T-cell (primary cell): ENCODE results near the gene AMFR. TPM values are rescaled to one million over a fixed set of nuclear protein-coding genes. Genes with fewer than 3 reads are reported as not detected.
"Not testable (repeated sequence)": the region's sequence is repeated elsewhere in the genome, so short reads cannot be mapped to it uniquely, and the experiment has no call there.

ENCODE experiments used
- ATAC-seq, 4 experiments: fragments of 200-7000 bp in 3 of 4; fragments of 150-1000 bp in 1 of 4; cut with Tn5 transposase; replicated peaks in 1 of 4; 1 replicate in 3 of 4; 2 replicates in 1 of 4; pipeline ENCODE4 v1.10.0; 2021; ENCODE audit warnings: moderate library complexity in 3 of 4, mild to moderate bottlenecking in 2 of 4, moderate number of reproducible peaks in 1 of 4
- CTCF ChIA-PET, 2 donors: fragments of 300-600 bp; sonication (Branson Sonifier 250); formaldehyde crosslinking; loops; one replicate each; lab custom pipeline; 2022; ENCODE audit warnings: antibody characterized with exemption in 2 of 2; lab: Charles Lee
- POLR2A ChIA-PET, 2 donors: fragments of 300-600 bp; sonication (Branson Sonifier 250); formaldehyde crosslinking; loops; one replicate each; lab custom pipeline; 2022; ENCODE audit warnings: antibody characterized with exemption in 2 of 2; lab: Charles Lee
- DNase-seq, 35 experiments: peaks; one replicate each; pipeline versions ENCODE4 v3.0.0 to v3.0.0-alpha.2; 2013 to 2023
- H3K27ac ChIP-seq: one replicate; pipeline ENCODE4 v1.5.1; 2013; ENCODE audit warnings: low read length
- H3K27me3 ChIP-seq, 2 experiments: replicated peaks in 1 of 2; 1 replicate in 1 of 2; 2 replicates in 1 of 2; pipeline versions ENCODE4 v1.6.1 to v1.7.0; 2013; ENCODE audit warnings: low read length in 1 of 2, mixed read lengths in 1 of 2; ENCODE audit not compliant: control insufficient read depth in 2 of 2, insufficient read depth in 2 of 2; ENCODE audit errors: extremely low read depth in 1 of 2
- H3K36me3 ChIP-seq, 2 donors: 1 replicate in 1 of 2; 2 replicates in 1 of 2; pipeline versions ENCODE4 v1.6.1 to v1.7.0; 2013; ENCODE audit warnings: low read length in 1 of 2; ENCODE audit not compliant: control insufficient read depth in 2 of 2, insufficient read depth in 1 of 2; ENCODE audit errors: extremely low read depth in 1 of 2
- H3K4me1 ChIP-seq, 2 experiments: 1 replicate in 1 of 2; 2 replicates in 1 of 2; pipeline versions ENCODE4 v1.6.1 to v1.7.0; 2013; ENCODE audit warnings: low read length in 2 of 2, mixed read lengths in 1 of 2; ENCODE audit not compliant: insufficient read depth in 2 of 2, control insufficient read depth in 1 of 2; ENCODE audit errors: extremely low read depth in 1 of 2
- H3K4me3 ChIP-seq, 2 donors: 1 replicate in 1 of 2; 2 replicates in 1 of 2; pipeline versions ENCODE4 v1.5.1 to v1.7.0; 2013; ENCODE audit warnings: mild to moderate bottlenecking in 2 of 2, low read length in 1 of 2, moderate library complexity in 1 of 2; ENCODE audit not compliant: control insufficient read depth in 1 of 2; ENCODE audit errors: extremely low read depth in 1 of 2
- H3K9me3 ChIP-seq: 2 replicates; pipeline ENCODE4 v1.7.0; 2013
- H3K27ac Mint-ChIP-seq, 2 donors: one replicate each; pipeline ENCODE4 v1.8.0; 2020 to 2021; ENCODE audit warnings: mild to moderate bottlenecking in 2 of 2, mixed read lengths in 2 of 2
- H3K27me3 Mint-ChIP-seq, 2 donors: one replicate each; pipeline ENCODE4 v1.8.0; 2021 to 2022; ENCODE audit warnings: mixed read lengths in 2 of 2
- H3K36me3 Mint-ChIP-seq: one replicate; pipeline ENCODE4 v1.8.0; 2021; ENCODE audit warnings: mixed read lengths
- H3K4me1 Mint-ChIP-seq, 3 donors: one replicate each; pipeline ENCODE4 v1.8.0; 2020 to 2022; ENCODE audit warnings: mixed read lengths in 3 of 3, mild to moderate bottlenecking in 1 of 3
- H3K4me3 Mint-ChIP-seq, 3 donors: one replicate each; pipeline ENCODE4 v1.8.0; 2020 to 2022; ENCODE audit warnings: mild to moderate bottlenecking in 3 of 3, mixed read lengths in 3 of 3, moderate library complexity in 3 of 3
- H3K9me3 Mint-ChIP-seq, 3 donors: one replicate each; pipeline ENCODE4 v1.8.0; 2020 to 2022; ENCODE audit warnings: mixed read lengths in 3 of 3
- WGBS: methylation state at CpG from one replicate; pipeline ENCODE4 v1.1.5; 2013; ENCODE audit warnings: missing lambda C conversion rate; ENCODE audit not compliant: insufficient coverage; 5-methylcytosine and 5-hydroxymethylcytosine counted together
- total RNA-seq, 35 experiments: library from RNA in 6 of 35; stranded (reverse) in 6 of 35; fragments of 120-200 nt in 1 of 35; gene quantifications; one replicate each; pipeline versions ENCODE4 v1.2.1 to v1.2.4 and lab custom pipeline; 2013 to 2026

Gene AMFR
- total RNA-seq, 5 donors from 2014 or later (not counting 1 experiment from before 2014, with no cell fraction given) = 60.4 to 71.9 (median 68.4) TPM

- no CpG with 5 or more reads among the region's 3 CpGs for WGBS
- POLR2A ChIA-PET = interaction anchor here in 1 of 2 donors (0.7 kb wide), 1 partner anchor 312 kb away, joined by 3 read pairs; no protein-coding TSS in a partner anchor
- H3K4me3 ChIP-seq, ATAC-seq, H3K4me3 Mint-ChIP-seq, H3K27ac Mint-ChIP-seq, H3K4me1 ChIP-seq, H3K27me3 Mint-ChIP-seq, CTCF ChIA-PET, H3K9me3 ChIP-seq, H3K27me3 ChIP-seq, DNase-seq, H3K27ac ChIP-seq, H3K9me3 Mint-ChIP-seq: not testable (repeated sequence)
- peaks cover 0 to 22% of the 10 kb centered on the region in 2 donors for H3K36me3 ChIP-seq
- H3K4me1 Mint-ChIP-seq = peaks cover 0 to 21% (median 10%) of the 10 kb centered on the region in 3 donors
- peaks cover 64% of the 10 kb centered on the region for H3K36me3 Mint-ChIP-seq
Measured at GRCh38 chr16:56396724-56397123, 28.6 kb downstream of the AMFR start.

- DNase-seq (no peak), ATAC-seq (no peak)
- H3K9me3 ChIP-seq = no peaks in the 10 kb centered on the region
- Mint-ChIP-seq H3K36me3 (peaks cover 77% of the 10 kb centered on the region), H3K27ac (no peak overlapping the region), H3K9me3 (no peaks in the 10 kb centered on the region), H3K27me3 (no peaks in the 10 kb centered on the region), H3K4me1 (peaks cover 0 to 12% (median 7%) of the 10 kb centered on the region in 3 donors), H3K4me3 (no peak overlapping the region)
- H3K27ac ChIP-seq = no peak overlapping the region
- H3K4me3 ChIP-seq = no peak overlapping the region
- H3K36me3 ChIP-seq = peaks cover 0 to 50% of the 10 kb centered on the region in 2 donors
- ChIA-PET POLR2A (no interaction called here), CTCF (interaction anchor here in 1 of 2 donors (0.5 kb wide), 1 partner anchor 34 kb away, joined by 3 read pairs; no protein-coding TSS in a partner anchor)
- H3K27me3 ChIP-seq = no peaks in the 10 kb centered on the region
- WGBS = 100% methylated on average over 3 of the region's 3 CpGs
- no peaks in the 10 kb centered on the region for H3K4me1 ChIP-seq
Measured at GRCh38 chr16:56389554-56389953, 35.8 kb downstream of the AMFR start.

- Histone ChIP-seq H3K9me3 (no peaks in the 10 kb centered on the region), H3K4me3 (no peak overlapping the region), H3K36me3 (peaks cover 3 to 63% of the 10 kb centered on the region in 2 donors), H3K27me3 (no peaks in the 10 kb centered on the region), H3K4me1 (no peaks in the 10 kb centered on the region), H3K27ac (no peak overlapping the region)
- Mint-ChIP-seq H3K36me3 (peaks cover 81% of the 10 kb centered on the region), H3K4me1 (peaks cover 0 to 4% (median 2%) of the 10 kb centered on the region in 3 donors), H3K27ac (no peak overlapping the region), H3K4me3 (no peak overlapping the region), H3K9me3 (peaks cover 0 to 10% (median 0%) of the 10 kb centered on the region in 3 donors), H3K27me3 (no peaks in the 10 kb centered on the region)
- DNase-seq = no peak
- POLR2A ChIA-PET = no interaction called here
- no peak for ATAC-seq
- CTCF ChIA-PET = no interaction called here
Measured at GRCh38 chr16:56388209-56388608, 37.1 kb downstream of the AMFR start.

GRCh38 chr16:56387396-56387795 is 37.9 kb downstream of the AMFR start:
- H3K27ac ChIP-seq = no peak overlapping the region
- Mint-ChIP-seq H3K27ac (no peak overlapping the region), H3K9me3 (peaks cover 0 to 16% (median 0%) of the 10 kb centered on the region in 3 donors), H3K36me3 (peaks cover 81% of the 10 kb centered on the region), H3K4me3 (no peak overlapping the region), H3K4me1 (peaks cover 0 to 4% (median 1%) of the 10 kb centered on the region in 3 donors), H3K27me3 (no peaks in the 10 kb centered on the region)
- H3K9me3 ChIP-seq = no peaks in the 10 kb centered on the region
- ATAC-seq (no peak), DNase-seq (no peak)
- H3K4me3 ChIP-seq = no peak overlapping the region
- H3K36me3 ChIP-seq = peaks cover 10 to 71% of the 10 kb centered on the region in 2 donors
- CTCF ChIA-PET = interaction anchor here in 1 of 2 donors (0.6 kb wide), 1 partner anchor 409 kb away, joined by 3 read pairs; no protein-coding TSS in a partner anchor
- no peaks in the 10 kb centered on the region for H3K27me3 ChIP-seq
- no CpG with 5 or more reads among the region's 3 CpGs for WGBS
- POLR2A ChIA-PET = no interaction called here
- H3K4me1 ChIP-seq = no peaks in the 10 kb centered on the region

GRCh38 chr16:56384074-56384721 is 41.1 kb downstream of the AMFR start:
- Histone ChIP-seq H3K4me3 (no peak overlapping the region), H3K27me3 (no peaks in the 10 kb centered on the region), H3K27ac (no peak overlapping the region), H3K4me1 (no peaks in the 10 kb centered on the region), H3K36me3 (peaks cover 10 to 83% of the 10 kb centered on the region in 2 donors), H3K9me3 (no peaks in the 10 kb centered on the region)
- ATAC-seq (no peak), DNase-seq (no peak)
- 100% methylated on average over 2 of the region's 4 CpGs for WGBS
- Mint-ChIP-seq H3K4me3 (no peak overlapping the region), H3K27ac (no peak overlapping the region), H3K27me3 (no peaks in the 10 kb centered on the region), H3K9me3 (peaks cover 0 to 40% (median 14%) of the 10 kb centered on the region in 3 donors), H3K4me1 (no peaks in the 10 kb centered on the region), H3K36me3 (peaks cover 86% of the 10 kb centered on the region)
- ChIA-PET POLR2A (no interaction called here), CTCF (no interaction called here)

GRCh38 chr16:56382901-56383355 is 42.4 kb downstream of the AMFR start:
- peaks cover 10 to 76% of the 10 kb centered on the region in 2 donors for H3K36me3 ChIP-seq
- H3K36me3 Mint-ChIP-seq = peaks cover 90% of the 10 kb centered on the region

More at GRCh38 chr16:56382901-56383355, 42.4 kb downstream of the AMFR start:
- Histone ChIP-seq H3K9me3 (no peaks in the 10 kb centered on the region), H3K4me1 (no peaks in the 10 kb centered on the region), H3K4me3 (no peak overlapping the region), H3K27me3 (no peaks in the 10 kb centered on the region), H3K27ac (no peak overlapping the region)
- ATAC-seq (no peak), DNase-seq (no peak)
- no peaks in the 10 kb centered on the region for H3K27me3 Mint-ChIP-seq
- H3K27ac Mint-ChIP-seq = no peak overlapping the region
- CTCF ChIA-PET = no interaction called here
- POLR2A ChIA-PET = no interaction called here
- H3K9me3 Mint-ChIP-seq = peaks cover 5 to 40% (median 14%) of the 10 kb centered on the region in 3 donors
- H3K4me1 Mint-ChIP-seq = peaks cover 4 to 5% (median 4%) of the 10 kb centered on the region in 3 donors
- 97% methylated on average over 4 of the region's 5 CpGs for WGBS
- H3K4me3 Mint-ChIP-seq = no peak overlapping the region
